Transverse colon (tissue), 4 donors: ENCODE results near the gene SYT7.

Experiments
- CTCF ChIP-seq, 5 experiments: fragments of 200-600 bp in 3 of 5; fragments of 450-650 bp in 2 of 5; sonication (generic) in 3 of 5; IDR thresholded peaks; 1 replicate in 2 of 5; 2 replicates in 3 of 5; pipeline ENCODE4 v1.5.1; 2016 to 2017; ENCODE audit warnings: antibody characterized with exemption in 5 of 5, inconsistent platforms in 3 of 5, mild to moderate bottlenecking in 2 of 5, moderate library complexity in 1 of 5
- POLR2A ChIP-seq: fragments of 450-650 bp; IDR thresholded peaks from one replicate; pipeline ENCODE4 v1.6.1; 2016; ENCODE audit warnings: antibody characterized with exemption, mild to moderate bottlenecking, moderate library complexity
- POLR2AphosphoS5 ChIP-seq, 3 donors: sonication (generic); formaldehyde crosslinking; IDR thresholded peaks; one replicate each; pipeline ENCODE4 v1.6.1; 2016; ENCODE audit warnings: antibody characterized with exemption in 3 of 3

- TF ChIP-seq POLR2A (no peak), CTCF (IDR thresholded peaks at IDR 0.05) (no peak), POLR2AphosphoS5 (IDR thresholded peaks at IDR 0.05) (no peak)
These were observed 6.3 kb downstream of the SYT7 start for GRCh38 chr11:61574611-61575010.
